K562 (cell line): ENCODE measurements around the gene NCOA6. TPM values are rescaled to one million over a fixed set of nuclear protein-coding genes. Genes with fewer than 3 reads are reported as not detected.

ENCODE experiments used
- CBFB ChIP-seq: sonication (generic); formaldehyde crosslinking; IDR thresholded peaks from 2 replicates; pipeline ENCODE4 v1.4.0; 2020; ENCODE audit warnings: mild to moderate bottlenecking, missing genetic modification reagents
- FOSL1 ChIP-seq: fragments of 200-800 bp; sonication (Bioruptor generic); conservative IDR thresholded peaks from 2 replicates; pipeline ENCODE4 v1.6.1; 2016; ENCODE audit warnings: missing genetic modification characterization, missing compliant biosample characterization
- GTF2B ChIP-seq: IDR thresholded peaks from 2 replicates; pipeline ENCODE4 v1.6.1; 2011; ENCODE audit not compliant: insufficient read length; ENCODE audit errors: extremely low read depth
- HDAC8 ChIP-seq: fragments of 450-650 bp; IDR thresholded peaks from 2 replicates; pipeline ENCODE4 v1.6.1; 2016; ENCODE audit warnings: mild to moderate bottlenecking, missing genetic modification characterization, moderate library complexity, missing compliant biosample characterization
- HOXB6 ChIP-seq: fragments of 250-450 bp; sonication (Bioruptor Pico); IDR thresholded peaks from 2 replicates; pipeline ENCODE4 v1.5.1; 2022; ENCODE audit warnings: mild to moderate bottlenecking, borderline replicate concordance
- NCOA6 ChIP-seq: fragments of 450-650 bp; IDR thresholded peaks from 2 replicates; pipeline ENCODE4 v1.6.1; 2017; ENCODE audit warnings: mild to moderate bottlenecking
- NCOR1 ChIP-seq: fragments of 450-650 bp; IDR thresholded peaks from 2 replicates; pipeline ENCODE4 v1.6.1; 2016; ENCODE audit warnings: mild to moderate bottlenecking, moderate library complexity
- PKNOX1 ChIP-seq: fragments of 450-650 bp; IDR thresholded peaks from 2 replicates; pipeline ENCODE4 v1.6.1; 2016
- POLR2G ChIP-seq: fragments of 200-400 bp; formaldehyde crosslinking; IDR thresholded peaks from 2 replicates; pipeline ENCODE4 v1.6.1; 2017; ENCODE audit warnings: low read depth, mild to moderate bottlenecking, antibody characterized with exemption, low read length, moderate library complexity
- RBFOX2 ChIP-seq: fragments of 200-400 bp; formaldehyde crosslinking; IDR thresholded peaks from 2 replicates; pipeline ENCODE4 v1.6.1; 2017; ENCODE audit warnings: low read depth, mild to moderate bottlenecking, low read length, moderate library complexity
- SAFB2 ChIP-seq: fragments of 200-400 bp; formaldehyde crosslinking; IDR thresholded peaks from 2 replicates; pipeline ENCODE4 v1.6.1; 2018; ENCODE audit warnings: borderline replicate concordance, low read length, low read depth, moderate library complexity; ENCODE audit not compliant: severe bottlenecking
- SIN3A ChIP-seq, 2 experiments: fragments of 150-350 bp in 1 of 2; IDR thresholded peaks; 2 replicates each; pipeline ENCODE4 v1.6.1; 2011 to 2016; ENCODE audit warnings: borderline replicate concordance in 2 of 2, low read depth in 2 of 2, low read length in 2 of 2, mild to moderate bottlenecking in 2 of 2, moderate library complexity in 2 of 2; ENCODE audit not compliant: control insufficient read depth in 1 of 2
- TAF1 ChIP-seq: IDR thresholded peaks from 2 replicates; pipeline ENCODE4 v1.6.1; 2011; ENCODE audit warnings: mild to moderate bottlenecking, low read length, moderate library complexity; ENCODE audit not compliant: insufficient read depth, control insufficient read depth, severe bottlenecking; ENCODE audit errors: extremely low read depth
- TARDBP ChIP-seq: fragments of 450-650 bp; IDR thresholded peaks from 2 replicates; pipeline ENCODE4 v1.6.1; 2016
- ZFX ChIP-seq: sonication (generic); formaldehyde crosslinking; IDR thresholded peaks from 2 replicates; pipeline ENCODE4 v1.8.0; 2022; ENCODE audit warnings: mild to moderate bottlenecking, missing genetic modification reagents, moderate library complexity
- ZKSCAN8 ChIP-seq: fragments of 200-800 bp; sonication (Bioruptor generic); IDR thresholded peaks from 2 replicates; pipeline ENCODE4 v1.6.1; 2016; ENCODE audit warnings: missing genetic modification characterization, missing compliant biosample characterization
- ZNF263 ChIP-seq: sonication (generic); formaldehyde crosslinking; IDR thresholded peaks from 2 replicates; pipeline ENCODE4 v1.8.0; 2022; ENCODE audit warnings: mild to moderate bottlenecking, missing genetic modification reagents, borderline replicate concordance
- ZNF445 ChIP-seq: fragments of 250-450 bp; sonication (Bioruptor Pico); IDR thresholded peaks from 2 replicates; pipeline ENCODE4 v1.4.0; 2020; ENCODE audit warnings: low read depth, mild to moderate bottlenecking, moderate library complexity
- ZNF609 ChIP-seq: sonication (generic); formaldehyde crosslinking; IDR thresholded peaks from 2 replicates; pipeline ENCODE4 v1.8.1; 2023; ENCODE audit warnings: missing genetic modification reagents, mild to moderate bottlenecking, borderline replicate concordance
- polyA plus RNA-seq, 8 experiments: library from polyadenylated mRNA; depleted of rRNA in 4 of 8; stranded (reverse) in 5 of 8; unstranded in 3 of 8; fragments of >200 nt; fragmentation: Nextera tagmentation in 2 of 8; fragmentation: Illumina TruSeq in 1 of 8; extraction: Ambion mirVana in 2 of 8; extraction: Trizol in 1 of 8; gene quantifications; 2 replicates each; pipeline versions ENCODE4 v1.2.1 to v1.2.3, GENCODE V29; 2011 to 2014; ENCODE audit warnings: inconsistent platforms in 1 of 8, missing spikeins in 1 of 8
- total RNA-seq, 7 experiments: library from RNA; depleted of rRNA in 6 of 7; stranded (reverse); fragments of >200 nt in 6 of 7; fragmentation: Illumina TruSeq in 2 of 7; extraction: Trizol in 2 of 7; gene quantifications; 2 replicates each; pipeline versions ENCODE4 v1.2.1 to v1.2.3, GENCODE V29; 2011 to 2021; ENCODE audit warnings: low replicate concordance in 1 of 7

Gene NCOA6
- total and polyA plus RNA-seq, 9 of the 15 experiments (the other 6 are each of a cell fraction or from before 2014, with no cell fraction given): 6.1 to 25.0 (median 9.5) TPM

GRCh38 chr20:34709044-34709830, 116.2 kb downstream of the NCOA6 start (continued):
- TF ChIP-seq TAF1: peak; percentile 36
- peak; percentile 30; the same call in 1 of the 2 replicates for TF ChIP-seq TARDBP
- TF ChIP-seq ZKSCAN8: no peak
- TF ChIP-seq GTF2B: no peak
- 0 out of 2 replicates have a peak, but pooled peaks have one; percentile 19 for TF ChIP-seq NCOR1
- no peak for TF ChIP-seq HDAC8 (tag)
- peak; percentile 83 for TF ChIP-seq POLR2G
- peak; percentile 96 for TF ChIP-seq NCOA6
- TF ChIP-seq RBFOX2: peak; percentile 77
- TF ChIP-seq PKNOX1: peak; percentile 40
- 0 out of 4 replicates have a peak, but pooled peaks have one; percentile 40 to 58 for TF ChIP-seq SIN3A (IDR thresholded peaks at IDR 0.05; ENCODE audit: borderline replicate concordance in 2 of 2, control insufficient read depth in 1 of 2, low read depth in 2 of 2, low read length in 2 of 2)
- TF ChIP-seq HOXB6 (CRISPR knock-in tag): no peak
- peak; percentile 92 for TF ChIP-seq ZFX (CRISPR knock-in tag)
- TF ChIP-seq FOSL1 (tag): no peak
- no peak for TF ChIP-seq ZNF445 (CRISPR knock-in tag)
- no peak for TF ChIP-seq ZNF609 (CRISPR knock-in tag)
- no peak for TF ChIP-seq CBFB
- TF ChIP-seq SAFB2: no peak
- peak; percentile 59; the same call in 1 of the 2 replicates for TF ChIP-seq ZNF263
